GM18505 (cell line): ENCODE measurements around the gene ANKFN1.

Experiments
- ATAC-seq: cut with Tn5 transposase; IDR thresholded peaks from one replicate; pipeline ENCODE4 v1.9.1; 2021; ENCODE audit not compliant: unreplicated experiment
- POLR2A ChIP-seq: IDR thresholded peaks from 4 replicates; pipeline ENCODE4 v1.6.1; 2011; ENCODE audit warnings: borderline replicate concordance; ENCODE audit not compliant: insufficient read depth, insufficient read length; ENCODE audit errors: extremely low read depth

The ANKFN1 gene

DNA sequence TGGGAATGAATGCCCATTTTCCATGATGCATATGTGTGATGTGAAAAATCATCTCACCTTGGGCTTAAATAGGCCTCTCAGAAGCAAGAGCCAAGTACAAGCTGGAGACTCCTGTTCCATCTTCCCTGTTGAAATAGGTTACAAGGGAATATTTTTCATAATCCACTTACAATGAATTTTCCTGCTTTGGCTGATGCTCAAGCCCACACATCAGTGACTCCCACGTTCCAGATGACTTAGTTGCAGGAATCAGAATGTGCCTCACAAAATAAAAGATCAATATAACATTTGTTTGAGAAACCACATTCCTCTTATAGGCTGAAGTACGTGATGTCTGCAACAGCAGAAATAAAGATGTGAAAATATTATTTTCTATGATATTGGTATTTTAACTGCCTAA lies 24.1 kb downstream of the ANKFN1 start:
- TF ChIP-seq POLR2A: no peak
- ATAC-seq: no peak

- no peak for TF ChIP-seq POLR2A
- no peak for ATAC-seq
Measured at GRCh38 chr17:56178203-56178602, 24.9 kb downstream of the ANKFN1 start.

GRCh38 chr17:56182081-56182480 lies 28.8 kb downstream of the ANKFN1 start:
- no peak for ATAC-seq
- TF ChIP-seq POLR2A: no peak

- TF ChIP-seq POLR2A: no peak
- no peak for ATAC-seq
Measured at GRCh38 chr17:56184650-56185049, 31.4 kb downstream of the ANKFN1 start.

GRCh38 chr17:56185491-56186221 lies 32.4 kb downstream of the ANKFN1 start:
- no peak for ATAC-seq
- TF ChIP-seq POLR2A: no peak

- ATAC-seq: no peak
- no peak for TF ChIP-seq POLR2A
Measured at GRCh38 chr17:56186222-56186786, 33.0 kb downstream of the ANKFN1 start.

DNA sequence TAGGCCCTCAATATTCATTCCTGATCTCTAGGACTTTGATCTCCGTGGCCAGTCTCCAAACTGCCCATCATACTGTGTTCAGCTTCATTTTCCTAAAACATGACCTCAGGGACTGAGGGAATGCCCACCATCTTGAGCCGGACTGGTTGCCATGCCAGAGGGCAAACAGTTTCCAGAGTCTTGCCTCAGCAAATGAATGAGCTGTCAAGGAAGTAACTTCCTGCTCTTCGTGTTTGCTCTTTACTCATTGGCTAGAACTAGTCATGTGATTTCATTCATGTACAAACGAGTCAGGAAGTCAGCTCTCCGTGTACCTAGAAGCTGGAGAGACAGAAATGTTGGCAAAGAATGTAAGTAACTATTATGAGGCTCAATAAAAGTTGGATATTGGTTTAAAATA lies 50.2 kb downstream of the ANKFN1 start:
- ATAC-seq: no peak
- no peak for TF ChIP-seq POLR2A

GRCh38 chr17:56206351-56206750 lies 53.1 kb downstream of the ANKFN1 start:
- no peak for TF ChIP-seq POLR2A
- no peak for ATAC-seq

DNA sequence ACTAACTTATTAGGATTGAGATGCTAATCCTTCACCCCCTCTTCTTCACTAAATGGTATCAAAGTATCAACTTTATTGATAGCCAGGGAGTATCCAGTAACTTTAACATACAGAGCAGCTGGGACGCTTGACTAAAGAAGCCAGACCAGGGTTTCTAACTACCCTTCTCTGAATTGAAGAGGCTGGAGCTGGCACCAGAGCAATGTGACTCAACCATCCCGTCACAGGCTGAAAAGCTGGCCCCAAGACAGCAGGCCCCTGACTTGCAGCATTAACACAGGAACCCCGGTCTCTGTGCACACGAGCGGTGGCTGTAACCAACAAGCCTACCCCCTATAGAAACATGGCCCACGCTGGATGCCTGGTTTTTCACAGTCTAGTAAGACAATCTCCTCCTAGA lies 59.8 kb downstream of the ANKFN1 start:
- ATAC-seq: no peak
- TF ChIP-seq POLR2A: no peak

DNA sequence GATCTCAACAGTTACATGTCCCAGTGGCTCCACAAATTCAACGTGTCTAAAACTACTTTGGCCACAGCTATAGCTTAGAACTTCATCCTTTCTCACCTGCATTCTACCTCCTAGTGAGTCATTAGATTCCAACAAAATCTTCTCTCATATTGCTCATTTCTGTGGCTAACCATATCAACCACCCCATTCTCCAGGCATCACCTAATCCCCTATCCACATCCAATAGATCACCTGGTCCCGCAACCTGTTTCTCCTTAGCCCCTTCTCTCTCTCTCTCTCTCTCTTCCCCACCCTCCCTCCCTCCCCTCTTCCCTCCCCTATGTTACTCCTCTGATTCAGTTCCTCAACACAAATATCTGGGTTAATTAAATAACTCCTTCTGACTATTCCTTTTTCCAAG lies 64.6 kb downstream of the ANKFN1 start:
- ATAC-seq: no peak
- TF ChIP-seq POLR2A: no peak

DNA sequence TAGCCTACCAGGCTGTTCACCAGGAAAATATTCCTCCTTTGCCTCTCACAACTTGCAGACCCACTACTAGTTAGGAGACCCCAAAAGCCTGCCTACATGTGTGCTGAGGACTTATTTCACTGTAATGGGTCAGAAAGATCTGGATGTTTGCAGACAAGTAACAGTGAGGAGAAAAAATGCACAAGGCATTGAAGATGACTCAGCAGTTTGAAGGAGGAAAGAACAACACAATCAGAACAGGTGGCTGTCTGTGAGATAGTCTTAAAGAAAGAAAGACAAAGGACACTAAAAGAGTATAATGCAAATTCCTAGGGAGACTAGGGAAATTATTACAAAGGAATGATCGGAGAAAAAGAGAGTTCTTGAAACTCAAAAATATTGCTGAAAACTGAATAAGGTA lies 69.0 kb downstream of the ANKFN1 start:
- TF ChIP-seq POLR2A: no peak
- no peak for ATAC-seq

DNA sequence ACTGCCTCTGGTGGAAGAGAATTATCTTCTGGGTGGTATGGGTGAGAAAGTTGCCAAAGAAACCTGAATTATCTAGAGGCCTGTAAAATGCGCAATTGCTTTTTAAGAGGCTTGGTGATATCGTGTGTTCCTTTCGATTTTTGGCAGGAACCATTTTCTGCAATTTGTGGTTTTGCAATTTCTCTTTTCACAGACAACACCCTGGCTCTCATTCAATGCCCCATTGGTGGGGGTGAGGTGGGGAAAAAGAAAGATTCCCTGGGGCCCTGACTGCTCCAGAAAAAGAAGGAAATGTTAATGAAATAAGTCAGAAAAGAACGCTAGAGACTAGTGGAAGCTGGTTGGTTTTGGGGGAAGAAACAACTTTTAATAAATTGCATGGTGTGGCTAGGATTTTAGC lies 77.4 kb downstream of the ANKFN1 start:
- TF ChIP-seq POLR2A: no peak
- ATAC-seq: no peak

GRCh38 chr17:56231252-56231651 lies 78.0 kb downstream of the ANKFN1 start:
- no peak for TF ChIP-seq POLR2A
- ATAC-seq: no peak

- ATAC-seq: no peak
- TF ChIP-seq POLR2A: no peak
Measured at GRCh38 chr17:56231693-56232092, 78.4 kb downstream of the ANKFN1 start.

DNA sequence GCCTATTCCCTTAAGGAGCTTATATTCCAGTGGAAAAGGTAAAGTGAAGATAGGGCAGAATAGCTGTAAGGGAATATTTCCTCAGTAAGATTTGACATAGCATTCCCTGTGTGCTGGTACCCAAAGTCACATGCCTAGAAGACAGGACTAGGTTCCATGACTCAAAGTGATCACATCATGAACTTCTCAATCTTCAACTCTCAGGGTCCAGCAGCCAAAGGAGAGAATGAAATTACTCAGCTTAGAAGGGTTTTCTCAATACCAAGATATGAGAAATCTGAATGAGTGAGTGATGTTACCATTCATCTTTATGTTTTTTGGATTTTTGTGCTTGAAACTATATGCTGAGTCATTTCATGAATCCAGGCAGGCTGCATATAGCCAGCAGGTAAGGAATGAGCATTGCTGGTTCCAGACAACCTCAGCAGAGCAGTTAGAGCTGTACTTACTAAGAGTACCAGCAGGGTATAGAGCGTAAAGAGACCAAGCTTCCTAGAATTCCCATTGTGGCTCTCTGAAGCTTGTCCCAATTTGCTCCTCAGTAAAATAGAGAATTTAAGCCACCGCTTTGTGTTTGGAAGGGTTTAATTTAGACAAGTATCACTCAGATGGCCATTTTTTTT lies 91.1 kb downstream of the ANKFN1 start:
- no peak for ATAC-seq
- TF ChIP-seq POLR2A: no peak

- no peak for ATAC-seq
- TF ChIP-seq POLR2A: no peak
Measured at GRCh38 chr17:56247816-56248215, 94.5 kb downstream of the ANKFN1 start.
